SK-MEL-5 (cell line): ENCODE data around the gene KPNB1. TPM values are rescaled to one million over a fixed set of nuclear protein-coding genes. Genes with fewer than 3 reads are reported as not detected.
"Not testable (repeated sequence)": the region's sequence is repeated elsewhere in the genome, so short reads cannot be mapped to it uniquely, and the experiment has no call there.

Experiments used
- DNase-seq: peaks from one replicate; pipeline ENCODE4 v3.0.0-alpha.2; 2016; ENCODE audit warnings: low read depth, low spot score
- in situ Hi-C: cut with HindIII; loops from 2 replicates; pipeline ENCODE4 v1.10.0; 2016; ENCODE audit warnings: low sequenced_read_pairs, high pct_unique_total_duplicates, low pct_unique_long_range_greater_than_20kb
- total RNA-seq: library from RNA; depleted of rRNA; stranded (reverse); fragments of >200 nt; shearing (Covaris generic); gene quantifications from 2 replicates; pipeline ENCODE4 v1.2.3, GENCODE V29; 2014

The KPNB1 gene
- total RNA-seq, 1 experiment from 2014 or later: 286 TPM

DNA sequence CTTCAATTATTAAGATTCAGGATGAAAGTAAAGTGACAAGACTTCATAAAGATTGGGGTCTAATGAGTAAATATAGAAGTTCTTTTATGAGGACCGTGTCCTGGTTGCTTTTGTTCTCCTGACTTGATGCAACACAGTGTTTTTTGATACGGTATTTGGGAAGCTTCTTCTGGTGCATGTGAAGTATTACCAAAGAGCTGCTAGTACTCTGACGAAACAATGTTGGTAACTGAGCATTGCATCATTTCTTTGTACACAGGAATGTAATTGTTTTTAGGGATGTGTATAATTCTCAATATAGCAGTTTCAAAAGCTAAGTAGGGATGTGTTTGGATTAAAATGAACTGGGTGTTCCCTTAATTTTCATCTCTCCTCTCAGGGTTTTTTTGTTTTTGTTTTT, 15.9 kb downstream of the KPNB1 start:
- no peak for DNase-seq
- in situ Hi-C loops: no loop called here

DNA sequence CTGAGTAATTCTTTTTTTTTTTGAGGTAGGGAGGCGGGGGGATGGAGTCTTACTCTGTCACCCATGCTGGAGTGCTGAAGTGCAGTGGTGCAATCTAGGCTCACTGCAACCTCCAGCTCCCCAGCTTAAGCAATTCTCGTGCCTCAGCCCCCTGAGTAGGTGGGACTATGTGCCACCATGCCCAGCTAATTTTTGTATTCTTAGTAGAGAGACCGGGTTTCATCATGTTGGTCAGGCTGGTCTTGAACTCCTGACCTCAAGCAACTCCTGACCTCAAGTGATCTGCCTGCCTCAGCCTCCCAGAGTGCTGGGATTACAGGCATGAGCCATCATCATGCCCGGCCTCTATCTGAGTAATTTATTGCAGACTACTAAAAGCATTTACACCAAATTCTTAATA, 19.4 kb downstream of the KPNB1 start:
- in situ Hi-C loops: no loop called here
- DNase-seq: no peak

DNA sequence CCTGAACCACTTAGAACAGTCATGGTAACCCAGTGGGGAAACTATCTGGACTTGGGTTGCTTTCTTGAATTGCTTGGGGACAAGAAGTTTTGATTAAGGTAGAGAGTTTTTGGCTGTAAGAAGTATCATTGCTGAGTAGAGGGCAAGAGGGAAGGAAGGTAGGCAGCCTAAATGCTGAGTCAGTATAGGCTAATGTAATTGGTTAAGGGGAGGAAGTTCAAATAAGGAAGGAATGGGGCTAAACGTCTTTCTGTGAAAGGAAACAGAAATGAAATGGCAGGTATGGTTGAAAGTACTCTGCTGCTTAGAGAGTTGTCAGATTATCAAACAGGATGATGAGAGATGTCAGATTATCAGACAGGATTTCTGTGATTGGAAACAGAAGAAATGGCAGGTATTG, 20.3 kb downstream of the KPNB1 start:
- in situ Hi-C loops: no loop called here
- no peak for DNase-seq

DNA sequence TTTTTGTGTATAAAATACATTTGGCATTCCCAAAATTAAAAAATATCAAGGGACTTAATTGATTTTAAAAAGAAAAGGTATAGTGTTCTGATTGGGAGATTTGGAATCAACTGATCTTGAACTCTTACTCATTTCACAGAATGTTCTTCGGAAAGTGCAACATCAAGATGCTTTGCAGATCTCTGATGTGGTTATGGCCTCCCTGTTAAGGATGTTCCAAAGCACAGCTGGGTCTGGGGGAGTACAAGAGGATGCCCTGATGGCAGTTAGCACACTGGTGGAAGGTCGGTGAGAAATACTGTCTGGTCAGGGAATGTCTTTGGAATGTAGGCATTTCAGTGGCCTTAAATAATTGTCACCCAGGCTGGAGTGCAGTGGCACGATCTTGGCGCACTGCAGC, 24.8 kb downstream of the KPNB1 start:
- in situ Hi-C loops: no loop called here
- no peak for DNase-seq

DNA sequence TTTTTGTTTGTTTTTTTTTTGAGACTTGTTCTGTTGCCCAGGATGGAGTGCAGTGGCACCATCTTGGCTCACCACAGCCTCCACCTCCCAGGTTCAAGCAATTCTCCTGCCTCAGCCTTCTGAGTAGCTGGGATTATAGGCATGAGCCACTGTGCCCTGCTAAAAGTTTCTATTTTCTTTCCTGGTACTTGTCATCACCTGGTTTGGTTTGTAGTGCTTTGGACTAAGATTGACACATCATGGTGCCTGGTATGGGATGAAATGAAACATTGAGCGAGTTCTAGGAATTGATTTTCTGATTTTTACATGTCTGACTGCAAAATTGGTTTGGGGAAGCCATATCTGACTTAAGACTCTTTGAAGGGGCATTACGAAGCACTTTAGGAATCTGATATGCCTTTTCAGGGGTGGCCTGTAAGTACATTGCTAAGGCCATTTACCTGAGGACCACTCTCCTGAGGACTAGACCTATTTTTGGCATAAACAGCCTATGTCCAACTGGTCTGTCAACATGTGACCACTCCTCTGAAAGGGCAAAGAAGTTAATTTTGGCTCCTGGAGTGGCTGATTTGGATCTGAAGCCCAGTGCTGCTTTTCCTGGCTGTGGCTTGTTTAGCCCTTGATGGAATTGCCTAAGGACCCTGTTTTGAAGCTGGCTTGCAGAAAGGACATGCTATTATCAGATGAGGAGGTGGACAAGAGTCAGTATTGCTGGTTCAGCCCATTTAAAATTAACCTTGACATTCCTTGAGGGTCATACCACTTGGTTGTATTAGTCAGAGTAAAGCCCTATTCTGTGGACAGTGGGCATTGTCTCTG, 25.9 kb downstream of the KPNB1 start:
- DNase-seq: no peak
- in situ Hi-C loops: no loop called here

DNA sequence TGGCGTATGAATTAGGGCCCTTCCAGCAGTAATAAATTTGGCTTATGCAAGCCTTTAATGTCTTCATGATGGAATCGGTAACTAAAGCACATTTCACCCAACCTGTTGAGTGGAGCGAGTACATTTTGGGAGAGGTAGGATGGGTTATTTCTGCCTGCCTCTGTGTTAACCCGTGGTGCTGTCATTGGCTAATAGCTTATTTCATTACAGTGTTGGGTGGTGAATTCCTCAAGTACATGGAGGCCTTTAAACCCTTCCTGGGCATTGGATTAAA, 26.4 kb downstream of the KPNB1 start:
- no peak for DNase-seq
- in situ Hi-C loops: no loop called here

DNA sequence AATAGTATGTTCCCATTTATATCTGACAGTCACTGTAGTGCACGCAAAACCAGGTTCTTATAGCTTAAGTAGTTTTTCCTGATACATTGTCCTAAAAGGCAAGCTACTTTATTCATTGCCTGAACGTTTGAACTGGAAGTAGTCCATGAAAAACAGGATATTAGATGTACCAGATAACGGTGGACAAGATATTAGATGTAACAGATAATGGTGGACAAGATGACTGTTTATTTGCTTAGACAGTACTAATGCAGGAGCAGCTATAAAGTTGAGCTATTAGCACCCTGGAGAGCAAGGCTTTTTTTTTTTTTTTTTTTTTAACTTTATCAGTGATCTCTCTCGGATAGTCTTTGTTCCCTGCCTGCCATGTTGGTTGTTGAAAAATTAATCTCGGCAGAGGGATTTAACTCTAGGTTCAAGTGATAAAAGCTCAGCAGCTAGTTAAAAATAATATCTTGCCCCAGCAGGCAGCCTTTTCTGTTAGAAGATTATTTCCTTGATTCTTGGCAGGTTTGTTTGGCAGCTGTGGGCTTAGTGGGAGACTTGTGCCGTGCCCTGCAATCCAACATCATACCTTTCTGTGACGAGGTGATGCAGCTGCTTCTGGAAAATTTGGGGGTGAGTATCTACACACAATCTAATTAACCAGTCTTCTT, 26.9 kb downstream of the KPNB1 start:
- no peak for DNase-seq
- in situ Hi-C loops: no loop called here

DNA sequence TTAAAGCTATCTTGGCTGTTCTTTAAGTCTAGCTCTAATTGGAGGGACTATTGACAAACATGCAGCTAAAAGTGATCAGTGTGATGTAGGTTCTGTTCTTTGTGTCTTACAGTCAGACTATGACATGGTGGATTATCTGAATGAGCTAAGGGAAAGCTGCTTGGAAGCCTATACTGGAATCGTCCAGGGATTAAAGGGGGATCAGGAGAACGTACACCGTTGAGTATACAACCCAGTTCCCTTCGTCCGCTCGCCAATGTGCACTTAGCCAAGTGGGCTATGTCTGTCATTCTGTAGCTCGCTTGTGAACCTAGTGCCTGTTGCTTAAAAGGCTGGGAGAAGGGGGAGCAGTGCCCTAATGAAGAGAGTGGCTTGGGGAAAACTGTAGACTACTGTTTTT, 28.5 kb downstream of the KPNB1 start:
- DNase-seq: no peak
- in situ Hi-C loops: no loop called here

DNA sequence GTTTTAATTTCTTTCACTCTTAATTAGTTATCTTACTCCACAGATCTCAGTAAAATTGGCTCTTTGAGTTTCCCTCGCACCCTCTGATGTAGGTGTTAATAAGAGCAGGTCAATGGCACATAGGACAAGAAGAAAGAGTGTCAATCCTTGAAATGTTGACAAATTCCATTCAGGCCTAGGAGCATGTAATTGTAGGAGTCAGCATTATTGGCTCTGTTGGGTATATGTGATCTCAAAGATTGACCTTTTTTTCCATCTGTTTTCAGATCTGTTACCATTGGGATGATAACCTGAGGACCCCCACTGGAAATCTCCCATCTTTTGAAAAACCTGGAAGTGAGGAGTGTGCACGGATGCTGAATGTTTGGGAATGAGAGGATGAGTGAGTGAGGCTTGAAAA, 32.4 kb downstream of the KPNB1 start:
- no peak for DNase-seq
- in situ Hi-C loops: no loop called here

DNA sequence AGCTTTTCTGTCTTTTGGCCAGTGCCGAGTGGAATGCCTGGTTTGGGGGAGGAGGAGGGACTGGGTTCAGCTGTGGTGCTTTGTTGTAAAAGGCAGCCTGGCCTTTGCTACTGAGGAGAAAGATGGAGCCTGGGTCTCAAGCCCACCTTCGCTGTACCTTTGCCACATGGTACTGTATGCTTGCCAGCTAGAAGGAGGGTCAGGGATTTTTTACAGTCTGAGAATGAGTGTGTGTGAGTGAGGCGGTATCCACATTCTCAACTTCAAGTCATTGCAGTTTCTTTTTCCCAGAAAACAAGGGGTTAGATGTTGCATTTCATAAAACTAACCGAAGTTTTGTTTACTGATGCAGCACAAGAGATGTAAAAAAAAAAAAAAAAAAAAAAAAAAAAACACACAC, 33.0 kb downstream of the KPNB1 start:
- DNase-seq, in situ Hi-C loops: not testable (repeated sequence)

DNA sequence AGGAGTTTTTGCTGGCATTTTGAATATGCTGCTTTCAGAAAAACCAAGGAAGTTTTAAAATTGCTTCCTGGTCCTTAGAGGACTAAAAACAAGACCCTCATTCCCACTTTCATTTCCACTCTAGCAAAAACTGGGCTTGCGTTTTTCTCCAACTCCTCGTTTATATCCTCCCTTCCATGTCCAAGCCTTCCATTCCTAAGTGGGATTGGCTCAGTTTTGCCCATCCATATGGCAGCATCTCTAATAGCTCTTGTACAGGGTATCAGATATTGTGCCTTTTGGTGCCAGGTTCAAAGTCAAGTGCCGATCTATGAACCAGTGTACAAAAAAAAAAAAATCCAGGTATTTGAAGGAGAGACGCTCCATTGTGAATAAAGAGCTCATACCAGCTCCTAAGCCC, 34.3 kb downstream of the KPNB1 start:
- in situ Hi-C loops: no loop called here
- DNase-seq: no peak

DNA sequence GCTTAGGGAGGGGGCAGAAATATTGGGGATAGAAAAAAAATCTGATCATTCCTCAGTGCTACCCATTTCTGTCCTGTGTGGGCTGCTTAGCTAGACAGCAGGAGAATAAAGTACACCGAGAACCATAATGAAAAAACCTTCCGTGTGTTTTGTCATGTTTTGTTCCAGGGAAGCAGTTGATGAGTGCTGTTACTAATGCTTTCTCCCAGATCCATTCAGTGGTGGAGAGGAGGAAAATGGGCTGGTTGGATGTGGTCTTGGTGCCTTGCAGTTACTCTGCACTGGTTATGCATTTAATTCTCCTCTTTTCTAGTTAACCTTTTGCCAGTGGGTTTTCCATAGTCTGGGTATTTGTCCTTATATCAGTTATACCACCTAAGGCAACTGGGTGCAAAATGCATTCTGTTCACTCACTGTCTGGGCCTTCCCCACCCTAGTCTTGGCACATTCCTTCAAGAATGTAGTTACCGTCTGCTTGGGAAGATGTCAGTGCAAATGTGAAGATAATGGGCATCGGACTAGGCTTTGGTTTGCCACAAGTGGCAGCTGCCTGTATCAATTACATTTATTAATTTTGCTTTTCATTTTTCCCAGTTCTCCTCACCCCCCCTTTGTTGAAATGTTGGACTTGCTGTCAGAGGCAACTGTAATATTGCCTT, 34.9 kb downstream of the KPNB1 start:
- in situ Hi-C loops: no loop called here
- no peak for DNase-seq

DNA sequence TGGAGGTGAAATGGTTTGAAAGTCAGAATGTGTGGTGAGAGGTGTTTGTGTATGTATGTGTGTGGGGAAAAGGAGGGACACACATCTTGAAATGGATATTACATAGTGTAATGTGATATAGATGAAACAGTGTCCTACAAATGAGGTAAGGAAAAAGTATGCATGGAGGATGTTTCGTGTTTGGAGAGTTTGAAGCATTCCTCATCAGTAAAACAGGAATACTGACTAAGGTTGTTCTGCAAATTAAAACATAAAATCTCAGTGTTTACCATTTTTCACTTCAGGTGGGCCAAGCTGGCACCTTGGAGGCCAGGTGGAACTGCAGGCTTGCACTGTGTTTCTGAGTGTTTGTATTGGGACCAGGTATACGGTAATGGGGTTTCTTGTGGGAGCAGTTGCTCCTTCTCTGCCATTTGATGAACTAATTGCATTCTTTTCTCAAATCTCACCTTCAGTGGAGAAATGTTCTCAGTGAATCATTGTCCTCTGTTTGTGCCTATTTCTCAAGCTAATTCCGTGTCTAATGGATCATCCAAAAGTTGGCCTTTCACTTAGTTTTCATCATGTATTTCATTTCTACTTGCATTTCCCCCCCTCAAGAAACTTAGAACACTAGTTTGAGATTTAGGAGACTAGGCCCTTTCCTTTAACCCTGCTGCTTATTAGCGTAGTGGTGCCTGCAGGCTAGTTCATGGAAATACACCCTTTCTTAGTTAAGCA, 36.0 kb downstream of the KPNB1 start:
- in situ Hi-C loops: no loop called here
- no peak for DNase-seq

DNA sequence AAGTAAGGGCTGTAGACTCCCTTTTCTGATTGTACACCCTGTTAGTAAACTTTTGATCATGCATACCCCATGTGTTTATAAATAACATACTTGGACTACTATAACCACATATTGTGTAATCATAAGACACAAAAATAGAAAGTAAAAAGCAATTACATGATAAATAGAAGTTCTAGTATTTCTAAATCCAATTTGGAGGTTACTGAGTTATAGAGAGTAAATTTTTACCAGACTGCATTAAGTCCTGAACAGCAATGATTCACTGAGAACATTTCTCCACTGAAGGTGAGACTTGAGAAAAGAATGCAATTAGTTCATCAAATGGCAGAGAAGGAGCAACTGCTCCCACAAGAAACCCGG, 36.5 kb downstream of the KPNB1 start:
- DNase-seq: no peak
- in situ Hi-C loops: no loop called here

DNA sequence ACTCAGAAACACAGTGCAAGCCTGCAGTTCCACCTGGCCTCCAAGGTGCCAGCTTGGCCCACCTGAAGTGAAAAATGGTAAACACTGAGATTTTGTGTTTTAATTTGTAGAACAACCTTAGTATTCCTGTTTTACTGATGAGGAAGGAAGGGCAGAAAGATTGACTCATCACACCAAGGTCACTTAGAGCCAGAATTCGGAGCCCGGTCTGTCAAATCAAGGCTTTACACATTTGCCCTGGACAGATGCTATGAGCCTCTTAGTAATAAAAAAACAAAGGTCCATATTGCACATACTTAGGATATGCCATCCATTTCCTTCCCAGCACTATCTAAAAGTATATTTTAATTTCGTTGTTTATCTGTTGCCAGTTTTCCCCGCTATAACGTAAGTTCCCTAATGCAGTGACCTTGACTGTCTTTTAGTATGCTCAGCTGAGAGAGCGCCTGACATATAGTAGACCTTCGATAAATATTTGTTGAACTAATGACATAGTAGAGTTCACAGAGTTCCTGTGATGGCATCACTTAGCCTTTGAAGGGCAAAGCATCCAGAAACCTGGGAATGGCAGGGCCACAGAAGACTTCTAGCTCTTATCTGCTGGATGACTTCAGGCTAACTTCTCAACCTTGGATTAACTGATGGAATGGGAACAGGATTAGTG, 37.1 kb downstream of the KPNB1 start:
- in situ Hi-C loops: no loop called here
- no peak for DNase-seq

DNA sequence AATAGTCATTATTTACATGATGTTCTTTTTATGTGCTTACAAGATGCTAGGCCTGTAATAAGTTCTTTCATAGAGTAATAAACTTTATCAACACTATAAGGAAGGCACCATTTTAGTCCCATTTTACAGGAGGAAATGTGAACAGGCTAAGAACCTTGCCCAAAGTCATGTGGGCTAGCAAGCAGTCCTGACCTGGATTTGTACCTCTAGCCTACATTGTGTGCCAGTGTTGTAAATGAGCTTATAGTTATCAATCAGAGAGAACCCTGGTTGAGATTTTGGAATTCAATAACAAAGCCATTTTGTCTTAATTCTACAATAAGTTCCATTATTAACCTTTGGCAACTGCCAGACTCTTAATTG, 37.6 kb downstream of the KPNB1 start:
- in situ Hi-C loops: no loop called here
- DNase-seq: no peak

DNA sequence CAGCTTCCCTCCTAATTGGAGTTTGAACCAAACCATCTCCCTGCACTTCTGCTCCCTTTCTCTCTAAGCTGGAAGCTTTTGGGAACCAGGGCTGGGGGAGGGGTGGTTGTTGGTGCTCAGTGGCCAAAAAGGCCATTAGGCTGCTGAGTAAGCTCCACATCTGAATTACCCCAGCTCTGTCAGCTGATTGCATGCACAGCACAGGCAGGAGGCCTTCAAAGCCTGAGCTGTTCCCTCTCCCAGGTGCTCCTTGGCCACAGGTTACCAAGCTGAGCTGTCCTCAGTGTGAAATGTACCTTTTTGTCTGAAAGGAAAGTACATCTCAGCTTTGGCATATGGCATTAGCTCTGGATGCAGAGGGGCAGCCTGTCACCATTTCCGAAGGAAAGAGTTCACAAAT, 38.0 kb downstream of the KPNB1 start:
- DNase-seq: no peak
- in situ Hi-C loops: no loop called here

DNA sequence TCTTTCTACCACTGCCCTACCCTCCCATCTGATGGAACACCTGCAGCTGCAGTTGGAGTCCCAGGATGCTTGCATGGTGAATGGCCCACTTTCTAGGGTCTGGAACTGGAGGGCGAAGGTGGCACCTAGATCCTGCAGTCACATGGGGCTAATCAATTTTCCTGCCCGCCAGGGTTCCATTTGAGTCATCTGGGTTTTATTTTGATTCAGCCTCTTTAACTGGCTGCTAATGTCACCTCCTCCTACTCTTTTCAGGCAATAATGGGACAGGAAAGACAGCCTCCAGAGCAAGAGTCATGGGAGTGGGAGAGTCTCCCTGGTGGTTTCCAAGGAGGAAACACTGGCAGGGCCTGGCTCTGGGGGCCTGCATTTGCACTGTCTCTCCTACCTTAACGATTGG, 40.4 kb downstream of the KPNB1 start:
- in situ Hi-C loops: no loop called here
- no peak for DNase-seq
